SW480 (cell line): ENCODE results near the gene OPCML.

Experiments used
- DNase-seq: peaks from one replicate; pipeline ENCODE4 v3.0.0-alpha.2; 2016; ENCODE audit warnings: low spot score

Gene OPCML

GRCh38 chr11:133232665-133233064, 299.6 kb downstream of the OPCML start:
- DNase-seq, result no peak

GRCh38 chr11:133230431-133230830, 301.9 kb downstream of the OPCML start:
- DNase-seq, result peak; percentile 3

GRCh38 chr11:133228471-133229329, 303.6 kb downstream of the OPCML start:
- no peak for DNase-seq

- no peak for DNase-seq
Measured at GRCh38 chr11:133227632-133228111, 304.6 kb downstream of the OPCML start.

GRCh38 chr11:133224271-133224670, 308.0 kb downstream of the OPCML start:
- DNase-seq, result no peak

GRCh38 chr11:133222425-133223330, 309.6 kb downstream of the OPCML start:
- DNase-seq, result no peak

GRCh38 chr11:133219543-133219942, 312.8 kb downstream of the OPCML start:
- no peak for DNase-seq

- no peak for DNase-seq
Measured at GRCh38 chr11:133216813-133217212, 315.5 kb downstream of the OPCML start.

- DNase-seq, result no peak
Measured at GRCh38 chr11:133215596-133216230, 316.6 kb downstream of the OPCML start.

- no peak for DNase-seq
Measured at GRCh38 chr11:133214646-133215045, 317.7 kb downstream of the OPCML start.

- no peak for DNase-seq
Measured at GRCh38 chr11:133212201-133212600, 320.1 kb downstream of the OPCML start.

- DNase-seq, result no peak
Measured at GRCh38 chr11:133207995-133208394, 324.3 kb downstream of the OPCML start.

- no peak for DNase-seq
Measured at GRCh38 chr11:133206313-133207005, 325.8 kb downstream of the OPCML start.

- DNase-seq, result no peak
Measured at GRCh38 chr11:133204158-133204557, 328.1 kb downstream of the OPCML start.

GRCh38 chr11:133202816-133203215, 329.5 kb downstream of the OPCML start:
- peak; percentile 11 for DNase-seq

GRCh38 chr11:133198438-133198837, 333.9 kb downstream of the OPCML start:
- DNase-seq, result no peak

GRCh38 chr11:133197425-133197824, 334.9 kb downstream of the OPCML start:
- DNase-seq, result no peak

GRCh38 chr11:133191931-133192330, 340.4 kb downstream of the OPCML start:
- no peak for DNase-seq

GRCh38 chr11:133181667-133182066, 350.6 kb downstream of the OPCML start:
- DNase-seq, result no peak

GRCh38 chr11:133181066-133181465, 351.2 kb downstream of the OPCML start:
- DNase-seq, result no peak

GRCh38 chr11:133180201-133180600, 352.1 kb downstream of the OPCML start:
- DNase-seq, result no peak

- DNase-seq, result no peak
Measured at GRCh38 chr11:133176748-133177147, 355.6 kb downstream of the OPCML start.
